ENCODE results near the gene FATE1. TPM values are rescaled to one million over a fixed set of nuclear protein-coding genes. Genes with fewer than 3 reads are reported as not detected.

Gene FATE1
- total RNA-seq, 1 donor from 2014 or later = not detected

DNA sequence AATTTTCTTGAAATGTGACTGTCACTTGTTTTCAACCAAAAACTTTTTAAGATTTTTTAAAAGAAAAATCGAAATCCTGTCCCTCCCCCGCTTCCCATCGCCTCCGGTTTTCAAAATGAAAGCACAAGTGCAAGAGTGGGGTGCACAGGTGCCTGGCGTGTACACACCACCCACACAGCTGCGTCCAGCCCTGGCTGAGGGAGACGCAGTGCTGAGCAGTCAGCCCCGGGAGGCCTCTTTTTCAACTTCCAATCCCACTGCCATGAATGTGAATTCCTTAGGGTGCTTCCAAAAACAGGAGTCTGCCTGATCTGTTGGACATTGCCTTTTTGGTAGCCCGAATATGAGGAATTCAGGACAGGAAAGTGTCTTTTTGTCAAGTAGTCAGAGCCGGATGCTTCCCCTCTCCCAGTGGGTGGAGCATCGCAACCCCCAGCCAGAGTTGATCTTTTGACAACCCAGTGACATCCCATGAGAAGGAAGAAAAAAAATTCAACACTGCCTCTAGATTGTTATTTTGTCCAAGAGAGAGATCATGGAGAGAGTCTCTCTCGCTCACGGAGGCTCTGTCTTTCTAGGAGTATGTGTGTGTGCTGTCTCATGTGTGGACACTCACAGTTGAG, 11.7 kb upstream of the FATE1 start:
- DNase-seq (ENCODE audit: low spot score) = no peak

DNA sequence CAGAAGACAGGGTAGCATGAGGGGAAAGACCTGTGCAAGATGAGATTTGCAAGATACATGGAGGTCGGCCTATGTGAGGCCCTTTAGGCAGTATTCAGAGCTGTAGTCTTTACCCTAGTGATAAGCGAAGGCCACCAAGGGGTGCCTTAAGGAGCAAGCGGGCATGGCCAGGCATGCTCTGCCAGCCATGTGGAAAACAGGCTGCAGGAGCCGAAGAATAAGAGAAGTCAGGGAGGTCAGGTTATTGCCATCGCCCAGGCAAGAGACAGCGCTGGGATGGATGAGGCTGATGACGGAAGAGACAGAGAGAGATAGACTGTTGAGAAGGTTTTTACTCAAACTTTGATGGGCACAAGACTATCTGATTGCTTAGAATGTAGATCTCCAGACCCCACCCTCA, 7.0 kb upstream of the FATE1 start:
- DNase-seq (ENCODE audit: low spot score) = no peak

- DNase-seq (ENCODE audit: low spot score) = no peak
Measured at GRCh38 chrX:151710457-151710856, 5.4 kb upstream of the FATE1 start.

GRCh38 chrX:151711154-151711553, 4.7 kb upstream of the FATE1 start:
- no peak for DNase-seq (ENCODE audit: low spot score)

DNA sequence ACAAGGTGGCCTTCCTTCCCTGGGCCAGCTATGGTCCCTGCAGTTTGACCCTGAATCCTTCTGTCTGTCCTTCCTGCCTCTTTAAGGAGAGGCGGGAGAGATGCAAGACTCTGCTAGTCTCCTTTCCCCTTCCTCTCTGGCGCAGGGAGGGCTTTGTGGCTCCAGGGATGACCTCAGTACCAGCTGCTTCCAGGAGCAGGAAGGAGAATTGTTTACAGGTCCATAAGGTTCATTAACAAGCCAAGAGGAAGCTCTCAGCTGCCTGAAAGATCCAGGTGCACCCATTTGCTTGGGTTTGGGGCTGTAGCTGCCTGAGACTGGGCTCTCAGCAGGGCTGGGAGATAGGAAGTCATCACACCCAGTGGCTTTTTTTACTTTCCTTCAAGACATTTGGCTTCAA, 4.0 kb upstream of the FATE1 start:
- DNase-seq (ENCODE audit: low spot score) = no peak

- no peak for DNase-seq (ENCODE audit: low spot score)
Measured at GRCh38 chrX:151712253-151712652, 3.6 kb upstream of the FATE1 start.

DNA sequence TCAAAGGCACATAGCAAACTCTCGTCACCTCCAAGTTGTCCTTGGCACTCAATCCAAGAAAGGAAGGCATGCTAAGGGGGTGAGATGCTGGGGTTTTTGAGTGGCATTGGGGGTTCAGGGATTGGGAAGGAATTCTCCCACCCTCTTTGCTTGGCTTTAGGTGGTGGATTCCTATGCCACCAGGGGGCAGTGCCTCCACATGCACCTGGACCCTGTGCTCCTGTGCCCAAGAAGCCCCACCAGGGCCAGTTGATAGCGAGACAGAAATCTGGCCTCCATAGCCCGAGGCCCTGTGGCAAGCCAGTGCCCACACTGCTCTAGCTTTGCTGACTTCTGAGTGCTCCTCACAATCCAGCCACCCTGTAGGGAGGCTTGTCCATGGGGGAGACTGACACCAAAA, 2.0 kb upstream of the FATE1 start:
- no peak for DNase-seq (ENCODE audit: low spot score)

GRCh38 chrX:151714362-151714761, 1.5 kb upstream of the FATE1 start:
- DNase-seq (ENCODE audit: low spot score) = no peak

- no peak for DNase-seq (ENCODE audit: low spot score)
Measured at GRCh38 chrX:151722241-151722846, 6.5 kb downstream of the FATE1 start.

GRCh38 chrX:151723156-151723760, 7.4 kb downstream of the FATE1 start:
- DNase-seq (ENCODE audit: low spot score) = no peak

DNA sequence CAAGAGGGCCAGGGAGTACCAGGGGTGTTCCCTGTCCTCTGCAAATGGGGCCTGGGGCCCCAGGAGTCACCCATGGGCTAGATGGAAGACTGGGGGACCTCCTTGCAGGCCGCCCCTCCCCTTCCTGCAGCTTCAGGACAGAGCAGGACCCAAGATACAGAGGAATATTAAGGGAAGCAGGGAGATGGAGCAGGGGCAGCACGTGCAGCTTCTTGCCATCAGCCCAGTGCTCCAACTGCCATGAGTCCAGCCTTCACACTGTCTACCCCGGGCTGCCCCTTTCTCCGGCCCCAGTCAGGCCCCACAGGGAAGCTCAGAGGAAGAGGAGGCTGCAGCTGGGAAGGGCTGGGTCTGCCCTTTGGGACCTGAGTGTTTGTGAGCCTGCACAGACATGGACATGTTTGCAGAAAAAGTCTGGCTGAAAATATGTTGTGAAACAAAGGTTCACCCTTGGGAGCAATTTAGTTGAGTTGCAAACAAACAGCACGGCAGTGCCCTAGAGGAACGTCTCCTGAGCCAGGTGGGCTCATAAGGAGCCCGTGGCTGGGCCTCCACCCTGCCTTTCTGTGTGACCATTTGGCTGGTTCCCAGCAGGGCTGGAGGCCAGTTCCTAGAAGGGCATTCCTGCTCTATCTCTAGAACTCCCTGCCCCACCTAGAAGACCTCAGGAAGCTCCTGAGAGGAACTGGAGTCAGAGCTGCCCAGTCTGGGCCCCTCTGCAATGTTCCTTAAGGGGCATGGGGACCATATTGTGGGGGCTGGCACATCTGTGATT, 8.9 kb downstream of the FATE1 start:
- DNase-seq (ENCODE audit: low spot score) = no peak

GRCh38 chrX:151725338-151725614, 9.4 kb downstream of the FATE1 start:
- no peak for DNase-seq (ENCODE audit: low spot score)

GRCh38 chrX:151726751-151727150, 10.9 kb downstream of the FATE1 start:
- DNase-seq (ENCODE audit: low spot score) = no peak

DNA sequence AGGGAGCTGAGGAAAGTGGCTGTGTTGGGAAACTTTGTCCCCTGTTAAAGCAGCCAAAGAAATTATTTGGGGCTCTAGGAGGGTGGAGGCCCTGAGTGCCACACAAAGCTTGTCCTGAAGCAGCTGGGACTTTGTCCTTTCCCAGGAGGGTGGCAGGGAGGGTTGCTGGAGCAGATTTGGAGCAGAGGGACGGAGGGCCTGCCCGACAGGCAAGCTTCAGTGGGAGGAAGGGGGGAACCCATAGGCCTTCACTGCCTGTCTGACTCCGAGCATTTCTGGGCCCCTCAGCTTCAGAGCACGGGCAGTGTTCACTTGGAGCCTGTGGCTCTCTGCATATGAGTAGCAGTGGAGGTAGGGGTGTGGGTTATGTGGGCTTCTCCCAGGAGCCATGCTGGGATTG, 11.5 kb downstream of the FATE1 start:
- DNase-seq (ENCODE audit: low spot score) = no peak

- DNase-seq (ENCODE audit: low spot score) = no peak
Measured at GRCh38 chrX:151729056-151729725, 13.4 kb downstream of the FATE1 start.

DNA sequence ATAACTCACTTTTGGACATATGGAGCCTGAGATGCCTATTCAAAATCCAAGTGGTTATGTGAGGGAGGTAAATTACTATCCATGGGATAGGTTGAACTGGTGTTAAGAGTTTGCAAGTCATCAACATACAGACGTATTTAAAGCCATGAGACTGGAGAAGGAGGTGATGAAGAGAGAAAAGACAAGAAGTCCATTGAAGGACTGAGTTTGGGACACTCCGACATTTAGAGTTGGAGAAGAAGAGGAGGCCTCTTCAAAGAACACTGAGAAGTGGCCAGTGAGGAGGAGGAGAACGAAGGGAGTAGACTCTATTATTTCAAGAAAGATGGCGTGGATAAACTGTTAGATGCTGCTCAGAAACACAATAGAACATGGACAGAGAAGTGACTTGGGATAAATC, 18.6 kb downstream of the FATE1 start, which contains the start of gene CNGA2:
Gene CNGA2, plus strand, starts transcription at position 301 of the 400 bp plus-strand sequence. CDS start 3,738 bp downstream, outside the sequence.
- DNase-seq (ENCODE audit: low spot score) = no peak

DNA sequence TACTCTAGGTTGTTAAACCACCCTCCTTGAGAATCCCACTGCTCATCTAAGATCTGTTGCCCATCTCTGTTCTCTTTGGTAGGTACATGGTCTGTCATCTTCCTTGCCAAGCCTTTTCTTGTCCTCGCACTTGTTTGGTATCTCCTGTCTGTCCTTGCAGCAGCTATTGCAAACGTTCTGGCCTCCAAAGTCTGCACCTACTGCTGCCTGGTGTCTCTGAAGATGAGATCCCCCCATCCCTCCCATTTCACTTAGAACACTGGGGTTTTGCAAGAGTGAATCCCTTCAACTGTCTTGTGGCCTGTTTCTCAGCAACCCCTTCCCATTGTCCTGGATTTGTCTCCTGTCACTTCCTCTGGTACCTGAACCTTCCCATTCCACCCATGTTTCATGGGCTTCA, 19.4 kb downstream of the FATE1 start:
- DNase-seq (ENCODE audit: low spot score) = no peak

GRCh38 chrX:151736685-151737084, 20.9 kb downstream of the FATE1 start:
- no peak for DNase-seq (ENCODE audit: low spot score)

GRCh38 chrX:151737494-151737893, 21.7 kb downstream of the FATE1 start:
- DNase-seq (ENCODE audit: low spot score) = no peak

- no peak for DNase-seq (ENCODE audit: low spot score)
Measured at GRCh38 chrX:151738751-151739150, 22.9 kb downstream of the FATE1 start.

- no peak for DNase-seq (ENCODE audit: low spot score)
Measured at GRCh38 chrX:151741606-151742005, 25.8 kb downstream of the FATE1 start.

DNA sequence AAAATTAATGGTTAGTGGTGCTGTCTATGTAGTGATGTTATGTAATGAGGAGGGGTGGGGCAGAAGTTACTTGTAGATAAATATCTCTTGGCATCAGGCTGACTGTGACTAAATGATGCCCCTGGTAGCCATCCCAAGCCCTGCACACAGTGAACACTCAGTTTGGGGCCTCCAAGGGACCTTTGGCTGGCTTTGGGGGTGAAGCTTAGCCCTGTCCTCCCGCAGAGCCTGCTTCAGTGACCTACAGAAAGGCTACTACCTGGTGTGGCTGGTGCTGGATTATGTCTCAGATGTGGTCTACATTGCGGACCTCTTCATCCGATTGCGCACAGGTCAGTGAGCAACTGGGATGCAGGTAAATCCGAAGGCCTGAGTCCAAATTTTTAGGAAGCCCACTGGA, 26.5 kb downstream of the FATE1 start:
- DNase-seq (ENCODE audit: low spot score) = no peak
